ENCODE data around the gene CDR2L.

The CDR2L gene

GRCh38 chr17:74951065-74951464 lies 36.4 kb upstream of the CDR2L start:
- Histone ChIP-seq H3K27me3 (ENCODE audit: insufficient read depth, low read length) (peaks cover 41% of the 10 kb centered on the region), H3K79me2 (ENCODE audit: control insufficient read depth, insufficient read depth, low read length, unreplicated experiment) (no peaks in the 10 kb centered on the region), H3K27ac (ENCODE audit: low read depth, low read length) (no peak overlapping the region), H3K4me1 (ENCODE audit: control insufficient read depth, insufficient read depth, low read length, unreplicated experiment) (no peaks in the 10 kb centered on the region), H3K4me3 (ENCODE audit: low read depth, low read length) (no peak overlapping the region), H2AFZ (ENCODE audit: low read length, unreplicated experiment) (no peak overlapping the region), H3K36me3 (ENCODE audit: insufficient read depth, low read length) (no peaks in the 10 kb centered on the region)

- Histone ChIP-seq H3K79me2 (ENCODE audit: control insufficient read depth, insufficient read depth, low read length, unreplicated experiment) (no peaks in the 10 kb centered on the region), H3K27me3 (ENCODE audit: insufficient read depth, low read length) (peaks cover 36% of the 10 kb centered on the region), H3K36me3 (ENCODE audit: insufficient read depth, low read length) (no peaks in the 10 kb centered on the region), H3K4me3 (ENCODE audit: low read depth, low read length) (no peak overlapping the region), H3K27ac (ENCODE audit: low read depth, low read length) (no peak overlapping the region), H3K4me1 (ENCODE audit: control insufficient read depth, insufficient read depth, low read length, unreplicated experiment) (no peaks in the 10 kb centered on the region), H2AFZ (ENCODE audit: low read length, unreplicated experiment) (no peak overlapping the region)
Measured at GRCh38 chr17:74951680-74952421, 35.6 kb upstream of the CDR2L start.

GRCh38 chr17:74952431-74953133 lies 34.9 kb upstream of the CDR2L start:
- Histone ChIP-seq H3K4me1 (ENCODE audit: control insufficient read depth, insufficient read depth, low read length, unreplicated experiment) (no peaks in the 10 kb centered on the region), H3K36me3 (ENCODE audit: insufficient read depth, low read length) (no peaks in the 10 kb centered on the region), H3K27me3 (ENCODE audit: insufficient read depth, low read length) (peaks cover 29% of the 10 kb centered on the region), H3K79me2 (ENCODE audit: control insufficient read depth, insufficient read depth, low read length, unreplicated experiment) (no peaks in the 10 kb centered on the region), H3K4me3 (ENCODE audit: low read depth, low read length) (no peak overlapping the region), H2AFZ (ENCODE audit: low read length, unreplicated experiment) (no peak overlapping the region), H3K27ac (ENCODE audit: low read depth, low read length) (no peak overlapping the region)

GRCh38 chr17:74953134-74953687 lies 34.2 kb upstream of the CDR2L start:
- Histone ChIP-seq H3K27ac (ENCODE audit: low read depth, low read length) (no peak overlapping the region), H2AFZ (ENCODE audit: low read length, unreplicated experiment) (no peak overlapping the region), H3K4me3 (ENCODE audit: low read depth, low read length) (no peak overlapping the region), H3K27me3 (ENCODE audit: insufficient read depth, low read length) (peaks cover 25% of the 10 kb centered on the region), H3K36me3 (ENCODE audit: insufficient read depth, low read length) (no peaks in the 10 kb centered on the region), H3K4me1 (ENCODE audit: control insufficient read depth, insufficient read depth, low read length, unreplicated experiment) (no peaks in the 10 kb centered on the region), H3K79me2 (ENCODE audit: control insufficient read depth, insufficient read depth, low read length, unreplicated experiment) (no peaks in the 10 kb centered on the region)

- Histone ChIP-seq H3K27me3 (ENCODE audit: insufficient read depth, low read length) (peaks cover 25% of the 10 kb centered on the region), H3K27ac (ENCODE audit: low read depth, low read length) (no peak overlapping the region), H3K4me3 (ENCODE audit: low read depth, low read length) (no peak overlapping the region), H3K36me3 (ENCODE audit: insufficient read depth, low read length) (no peaks in the 10 kb centered on the region), H3K4me1 (ENCODE audit: control insufficient read depth, insufficient read depth, low read length, unreplicated experiment) (no peaks in the 10 kb centered on the region), H3K79me2 (ENCODE audit: control insufficient read depth, insufficient read depth, low read length, unreplicated experiment) (no peaks in the 10 kb centered on the region), H2AFZ (ENCODE audit: low read length, unreplicated experiment) (no peak overlapping the region)
Measured at GRCh38 chr17:74954115-74954514, 33.3 kb upstream of the CDR2L start.

GRCh38 chr17:74954665-74955421 lies 32.6 kb upstream of the CDR2L start:
- H3K27me3 ChIP-seq (ENCODE audit: insufficient read depth, low read length), result peaks cover 21% of the 10 kb centered on the region
- H3K79me2 ChIP-seq (ENCODE audit: control insufficient read depth, insufficient read depth, low read length, unreplicated experiment), result no peaks in the 10 kb centered on the region

GRCh38 chr17:74956093-74956492 lies 31.3 kb upstream of the CDR2L start:
- Histone ChIP-seq H3K27ac (ENCODE audit: low read depth, low read length) (no peak overlapping the region), H3K4me3 (ENCODE audit: low read depth, low read length) (no peak overlapping the region), H2AFZ (ENCODE audit: low read length, unreplicated experiment) (no peak overlapping the region), H3K79me2 (ENCODE audit: control insufficient read depth, insufficient read depth, low read length, unreplicated experiment) (no peaks in the 10 kb centered on the region), H3K4me1 (ENCODE audit: control insufficient read depth, insufficient read depth, low read length, unreplicated experiment) (peaks cover 4% of the 10 kb centered on the region), H3K36me3 (ENCODE audit: insufficient read depth, low read length) (no peaks in the 10 kb centered on the region), H3K27me3 (ENCODE audit: insufficient read depth, low read length) (peaks cover 11% of the 10 kb centered on the region)

More at GRCh38 chr17:74954665-74955421, 32.6 kb upstream of the CDR2L start:
- Histone ChIP-seq H3K27ac (ENCODE audit: low read depth, low read length) (no peak overlapping the region), H3K36me3 (ENCODE audit: insufficient read depth, low read length) (no peaks in the 10 kb centered on the region), H3K4me1 (ENCODE audit: control insufficient read depth, insufficient read depth, low read length, unreplicated experiment) (no peaks in the 10 kb centered on the region), H3K4me3 (ENCODE audit: low read depth, low read length) (no peak overlapping the region), H2AFZ (ENCODE audit: low read length, unreplicated experiment) (no peak overlapping the region)

- Histone ChIP-seq H3K27ac (ENCODE audit: low read depth, low read length) (no peak overlapping the region), H3K4me3 (ENCODE audit: low read depth, low read length) (no peak overlapping the region), H3K36me3 (ENCODE audit: insufficient read depth, low read length) (no peaks in the 10 kb centered on the region), H3K27me3 (ENCODE audit: insufficient read depth, low read length) (peaks cover 4% of the 10 kb centered on the region; the same call in 1 of the 2 replicates), H3K79me2 (ENCODE audit: control insufficient read depth, insufficient read depth, low read length, unreplicated experiment) (no peaks in the 10 kb centered on the region), H3K4me1 (ENCODE audit: control insufficient read depth, insufficient read depth, low read length, unreplicated experiment) (peaks cover 4% of the 10 kb centered on the region), H2AFZ (ENCODE audit: low read length, unreplicated experiment) (no peak overlapping the region)
Measured at GRCh38 chr17:74957935-74958740, 29.3 kb upstream of the CDR2L start.

GRCh38 chr17:74959826-74960515 lies 27.5 kb upstream of the CDR2L start:
- no peaks in the 10 kb centered on the region for H3K36me3 ChIP-seq (ENCODE audit: insufficient read depth, low read length)
- H3K27me3 ChIP-seq (ENCODE audit: insufficient read depth, low read length), result 0 out of 2 replicates have a peak, but pooled peaks cover 4% of the 10 kb centered on the region
- no peak overlapping the region for H3K27ac ChIP-seq (ENCODE audit: low read depth, low read length)
- H2AFZ ChIP-seq (ENCODE audit: low read length, unreplicated experiment), result no peak overlapping the region
- peaks cover 4% of the 10 kb centered on the region for H3K4me1 ChIP-seq (ENCODE audit: control insufficient read depth, insufficient read depth, low read length, unreplicated experiment)
- H3K4me3 ChIP-seq (ENCODE audit: low read depth, low read length), result no peak overlapping the region
- no peaks in the 10 kb centered on the region for H3K79me2 ChIP-seq (ENCODE audit: control insufficient read depth, insufficient read depth, low read length, unreplicated experiment)

All from ACC112 (cell line).